ENCODE measurements around the gene MCTP1.

Gene MCTP1

GRCh38 chr5:95304711-95305110 lies 19.8 kb upstream of the MCTP1 start:
- Histone ChIP-seq H3K9ac (ENCODE audit: low read depth, low read length, poor library complexity, severe bottlenecking) (no peak overlapping the region), H3K79me2 (ENCODE audit: insufficient read depth, low read length) (no peaks in the 10 kb centered on the region), H3K36me3 (ENCODE audit: insufficient read depth, low read length) (no peaks in the 10 kb centered on the region), H3K4me1 (ENCODE audit: insufficient read depth, low read length, poor library complexity, severe bottlenecking) (no peaks in the 10 kb centered on the region), H3K4me2 (ENCODE audit: low read depth, low read length, poor library complexity, severe bottlenecking) (no peak overlapping the region), H3K27me3 (ENCODE audit: insufficient read depth, low read length, poor library complexity, severe bottlenecking) (no peaks in the 10 kb centered on the region), H4K20me1 (ENCODE audit: insufficient read depth, low read length, poor library complexity, severe bottlenecking) (no peaks in the 10 kb centered on the region), H3K9me3 (ENCODE audit: insufficient read depth, low read depth, low read length) (no peaks in the 10 kb centered on the region), H2AFZ (ENCODE audit: low read length) (no peak overlapping the region), H3K9me2 (replicated peaks; ENCODE audit: low read depth, low read length) (no peaks in the 10 kb centered on the region), H3F3A (ENCODE audit: low read depth) (no peaks in the 10 kb centered on the region), H3K4me3 (ENCODE audit: low read length, poor library complexity, severe bottlenecking) (no peak overlapping the region)
- TF ChIP-seq CTCF (conservative IDR thresholded peaks at IDR 0.05; ENCODE audit: low read length): no peak
- no peak for TF ChIP-seq EZH2phosphoT487 (IDR thresholded peaks at IDR 0.05; ENCODE audit: borderline replicate concordance)

- H3K9me2 ChIP-seq (replicated peaks; ENCODE audit: low read depth, low read length): no peaks in the 10 kb centered on the region
Observed at GRCh38 chr5:95298651-95299050, 13.8 kb upstream of the MCTP1 start.

GRCh38 chr5:95296291-95296690 lies 11.4 kb upstream of the MCTP1 start:
- no peaks in the 10 kb centered on the region for H3K79me2 ChIP-seq (ENCODE audit: insufficient read depth, low read length)
- H4K20me1 ChIP-seq (ENCODE audit: insufficient read depth, low read length, poor library complexity, severe bottlenecking): no peaks in the 10 kb centered on the region
- H3K4me3 ChIP-seq (ENCODE audit: low read length, poor library complexity, severe bottlenecking): no peak overlapping the region
- TF ChIP-seq CTCF (conservative IDR thresholded peaks at IDR 0.05; ENCODE audit: low read length): no peak
- no peak for TF ChIP-seq EZH2phosphoT487 (IDR thresholded peaks at IDR 0.05; ENCODE audit: borderline replicate concordance)
- no peaks in the 10 kb centered on the region for H3K27me3 ChIP-seq (ENCODE audit: insufficient read depth, low read length, poor library complexity, severe bottlenecking)
- no peak overlapping the region for H2AFZ ChIP-seq (ENCODE audit: low read length)
- H3K9me2 ChIP-seq (replicated peaks; ENCODE audit: low read depth, low read length): no peaks in the 10 kb centered on the region
- no peaks in the 10 kb centered on the region for H3K36me3 ChIP-seq (ENCODE audit: insufficient read depth, low read length)
- no peak overlapping the region for H3K9ac ChIP-seq (ENCODE audit: low read depth, low read length, poor library complexity, severe bottlenecking)
- H3K9me3 ChIP-seq (ENCODE audit: insufficient read depth, low read depth, low read length): no peaks in the 10 kb centered on the region
- H3K4me2 ChIP-seq (ENCODE audit: low read depth, low read length, poor library complexity, severe bottlenecking): no peak overlapping the region
- H3K4me1 ChIP-seq (ENCODE audit: insufficient read depth, low read length, poor library complexity, severe bottlenecking): no peaks in the 10 kb centered on the region
- H3F3A ChIP-seq (ENCODE audit: low read depth): no peaks in the 10 kb centered on the region

More at GRCh38 chr5:95298651-95299050, 13.8 kb upstream of the MCTP1 start:
- Histone ChIP-seq H3K79me2 (ENCODE audit: insufficient read depth, low read length) (no peaks in the 10 kb centered on the region), H3K9me3 (ENCODE audit: insufficient read depth, low read depth, low read length) (no peaks in the 10 kb centered on the region), H3K4me3 (ENCODE audit: low read length, poor library complexity, severe bottlenecking) (no peak overlapping the region), H3K36me3 (ENCODE audit: insufficient read depth, low read length) (no peaks in the 10 kb centered on the region), H3F3A (ENCODE audit: low read depth) (no peaks in the 10 kb centered on the region), H3K9ac (ENCODE audit: low read depth, low read length, poor library complexity, severe bottlenecking) (no peak overlapping the region), H3K4me2 (ENCODE audit: low read depth, low read length, poor library complexity, severe bottlenecking) (no peak overlapping the region), H2AFZ (ENCODE audit: low read length) (no peak overlapping the region), H3K4me1 (ENCODE audit: insufficient read depth, low read length, poor library complexity, severe bottlenecking) (no peaks in the 10 kb centered on the region), H4K20me1 (ENCODE audit: insufficient read depth, low read length, poor library complexity, severe bottlenecking) (no peaks in the 10 kb centered on the region), H3K27me3 (ENCODE audit: insufficient read depth, low read length, poor library complexity, severe bottlenecking) (no peaks in the 10 kb centered on the region)
- TF ChIP-seq EZH2phosphoT487 (IDR thresholded peaks at IDR 0.05; ENCODE audit: borderline replicate concordance): no peak
- TF ChIP-seq CTCF (conservative IDR thresholded peaks at IDR 0.05; ENCODE audit: low read length): no peak
